NCI-H187 (cell line): ENCODE measurements around the gene KMT5B.

Source experiments
- DNase-seq, 2 experiments: peaks; one replicate each; lab custom pipeline; 2025; lab: John Stamatoyannopoulos, UW

The KMT5B gene

GRCh38 chr11:68118706-68119448 lies 94.2 kb downstream of the KMT5B start:
- DNase-seq, result no peak

DNA sequence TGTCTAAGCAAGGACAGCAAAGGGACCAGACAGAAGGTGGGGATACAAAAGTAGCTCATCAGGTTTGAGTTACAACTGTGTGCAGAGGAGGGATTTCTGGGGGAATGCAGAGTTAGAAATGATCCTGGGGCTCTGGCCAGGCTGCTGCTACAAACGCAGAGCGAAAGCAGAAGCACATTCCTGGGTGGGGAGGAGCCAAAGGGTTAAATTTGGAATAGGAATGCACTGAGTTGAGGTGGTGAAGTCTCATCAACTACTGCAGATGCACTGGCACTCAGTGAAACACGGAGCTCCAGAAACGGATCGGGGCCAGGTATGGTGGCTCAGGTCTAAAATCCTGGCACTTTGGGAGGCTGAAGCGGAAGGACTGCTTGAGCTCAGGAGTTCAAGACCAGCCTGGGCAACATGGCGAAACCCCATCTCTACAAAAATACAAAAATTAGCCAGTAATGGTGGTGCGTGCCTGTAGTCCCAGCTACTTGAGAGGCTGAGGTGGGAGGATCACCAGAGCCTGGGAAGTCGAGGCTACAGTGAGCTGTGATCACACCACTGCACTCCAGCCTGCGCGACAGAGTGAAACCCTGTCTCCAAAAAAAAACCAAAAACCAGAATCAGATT lies 95.1 kb downstream of the KMT5B start:
- DNase-seq, result no peak

- no peak for DNase-seq
These were observed 96.1 kb downstream of the KMT5B start for GRCh38 chr11:68116974-68117373.

DNA sequence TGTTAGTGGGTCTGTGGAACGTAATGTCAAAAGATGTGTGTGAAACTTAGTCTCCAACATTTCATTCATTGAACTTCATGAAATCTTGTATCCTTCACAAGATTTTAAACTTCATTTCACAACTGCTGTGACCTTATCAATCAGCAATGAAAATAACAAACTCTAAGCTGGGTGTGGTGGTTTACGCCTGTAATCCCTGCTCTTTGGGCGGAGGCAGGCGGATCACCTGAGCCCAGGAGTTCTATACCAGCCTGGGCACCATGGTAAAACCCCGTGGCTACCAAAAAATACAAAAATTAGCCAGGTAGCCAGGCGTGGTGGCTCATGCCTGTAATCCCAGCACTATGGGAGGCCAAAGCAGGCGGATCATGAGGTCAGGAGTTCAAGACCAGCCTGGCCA lies 97.0 kb downstream of the KMT5B start:
- DNase-seq, result no peak

GRCh38 chr11:68115285-68115684 lies 97.8 kb downstream of the KMT5B start:
- DNase-seq, result no peak

DNA sequence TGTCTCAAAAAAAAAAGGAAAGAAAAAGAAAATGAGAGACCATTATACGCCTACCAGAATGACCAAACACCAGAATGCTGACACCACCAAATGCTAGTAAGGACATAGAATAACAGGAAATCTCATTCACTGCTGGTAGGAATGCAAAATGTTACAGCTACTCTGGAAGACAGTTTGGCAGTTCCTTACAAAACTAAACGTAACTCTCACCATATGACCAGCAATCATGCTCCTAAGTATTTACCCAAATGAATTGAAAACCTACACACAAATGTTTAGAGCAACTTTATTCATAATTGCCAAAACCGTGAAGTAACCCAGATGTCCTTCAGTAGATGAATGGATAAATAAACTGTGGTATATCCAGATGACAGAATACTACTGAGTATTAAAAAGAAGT lies 99.1 kb downstream of the KMT5B start:
- DNase-seq, result no peak

GRCh38 chr11:68107689-68108088 lies 105.4 kb downstream of the KMT5B start:
- DNase-seq, result no peak

- no peak for DNase-seq
These were observed 106.7 kb downstream of the KMT5B start for GRCh38 chr11:68106165-68106940.
